ENCODE measurements around the gene ZNF888. TPM values are rescaled to one million over a fixed set of nuclear protein-coding genes. Genes with fewer than 3 reads are reported as not detected.
A peak's percentile ranks its signal among the peaks of the same experiment; 100 is the strongest.

Gene ZNF888
- total and polyA plus RNA-seq, 9 of the 15 experiments (the other 6 are each of a cell fraction or from before 2014, with no cell fraction given) = 1.6 to 13.3 (median 9.9) TPM

DNA sequence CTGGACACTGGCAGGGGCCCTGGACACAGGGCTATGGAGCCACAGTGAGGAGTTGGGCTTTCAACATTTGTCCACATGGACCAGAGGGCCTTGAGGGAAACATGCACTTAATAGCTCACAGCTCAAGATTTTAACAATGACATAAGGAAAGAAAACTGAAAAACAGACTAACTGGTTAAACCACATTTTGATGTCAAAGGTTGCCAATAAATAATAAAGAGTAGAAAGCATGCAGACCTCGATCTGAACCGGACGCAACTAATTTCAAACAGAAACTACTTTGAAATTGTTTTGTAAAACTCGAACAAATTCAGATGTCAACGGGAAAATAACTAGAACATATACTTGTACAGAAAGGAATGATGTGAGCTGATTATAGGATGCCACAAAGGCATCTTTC is 15.5 kb upstream of the ZNF888 start:
- Histone ChIP-seq H3K9ac (ENCODE audit: insufficient read depth in 1 of 2, low read depth in 2 of 2, low read length in 2 of 2) (peak overlapping the region in 1 of 2 experiments; percentile 34; a peak in 1 of 4 replicates), H3K9me3 (replicated peaks; ENCODE audit: control insufficient read depth, insufficient read depth, low read depth, low read length) (peaks cover 2% of the 10 kb centered on the region; the same call in 1 of the 2 replicates), H3K9me1 (ENCODE audit: control insufficient read depth, insufficient read depth, low read length) (no peaks in the 10 kb centered on the region), H3K27ac (ENCODE audit: extremely low read depth, low read depth, low read length) (no peak overlapping the region), H2AFZ (ENCODE audit: low read depth, low read length) (no peak overlapping the region), H3K4me3 (no peak overlapping the region), H4K20me1 (replicated peaks; ENCODE audit: control insufficient read depth, insufficient read depth, low read length) (no peaks in the 10 kb centered on the region), H3K27me3 (ENCODE audit: control insufficient read depth in 2 of 2, insufficient read depth in 2 of 2, low read length in 2 of 2) (no peaks in the 10 kb centered on the region), H3K4me1 (replicated peaks in 1 of 2; ENCODE audit: control insufficient read depth in 2 of 2, insufficient read depth in 2 of 2, low read length in 2 of 2) (peaks cover 40 to 52% of the 10 kb centered on the region in 2 experiments), H3K79me2 (ENCODE audit: control insufficient read depth, insufficient read depth, low read length) (peaks cover 82% of the 10 kb centered on the region), H3K4me2 (ENCODE audit: insufficient read depth, low read length) (peak overlapping the region; percentile 24; the same call in 1 of the 2 replicates), H3K36me3 (ENCODE audit: control insufficient read depth, insufficient read depth, low read length) (peaks cover 35% of the 10 kb centered on the region; the same call in 2 of the 3 replicates)
- CTCF ChIA-PET (ENCODE audit: low intra/inter-chr PET ratio) = no interaction called here
- BruUV-seq (replicated peaks) = no TSS peak
- no peak for FAIRE-seq
- DNase-seq (ENCODE audit: extremely low read depth in 1 of 4, low spot score in 3 of 4) = no peak
- no peak for ATAC-seq
- intact Hi-C loops (cut with micrococcal nuclease) = loop anchor here (5.0 kb wide), 1 partner anchor 41 kb away; the partner anchor contains the start of gene ZNF320
- 64% methylated on average over 5 of the region's 5 CpGs for WGBS (ENCODE audit: insufficient coverage, low coverage, missing lambda C conversion rate)
- POLR2A ChIA-PET = interaction anchor here (0.8 kb wide), 1 partner anchor 1003 kb away, joined by 3 read pairs; no protein-coding TSS in a partner anchor
- in situ Hi-C loops (cut with MboI) = no loop called here
- TF ChIP-seq, protein P1, sequence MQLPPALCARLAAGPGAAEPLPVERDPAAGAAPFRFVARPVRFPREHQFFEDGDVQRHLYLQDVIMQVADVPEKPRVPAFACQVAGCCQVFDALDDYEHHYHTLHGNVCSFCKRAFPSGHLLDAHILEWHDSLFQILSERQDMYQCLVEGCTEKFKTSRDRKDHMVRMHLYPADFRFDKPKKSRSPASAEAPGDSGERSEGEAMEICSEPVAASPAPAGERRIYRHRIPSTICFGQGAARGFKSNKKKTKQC (CRISPR knock-in tag; IDR thresholded peaks at IDR 0.05) = no peak
- TF ChIP-seq HCFC1 (IDR thresholded peaks at IDR 0.05; ENCODE audit: low read depth, low read length) (no peak), NFE2L1 (tag; IDR thresholded peaks at IDR 0.05; ENCODE audit: borderline replicate concordance, low read depth) (no peak), TAF9B (IDR thresholded peaks at IDR 0.05; ENCODE audit: partially characterized antibody) (no peak), FOXJ3 (CRISPR knock-in tag; IDR thresholded peaks at IDR 0.05) (no peak), FUS (optimal IDR thresholded peaks at IDR 0.05; ENCODE audit: low read depth, low read length) (no peak), MED1 (CRISPR knock-in tag; IDR thresholded peaks at IDR 0.05; ENCODE audit: borderline replicate concordance) (no peak), CHCHD3 (CRISPR knock-in tag; IDR thresholded peaks at IDR 0.05) (no peak), HLTF (IDR thresholded peaks at IDR 0.05) (no peak), HDAC3 (IDR thresholded peaks at IDR 0.05; ENCODE audit: borderline replicate concordance, partially characterized antibody) (no peak), ZNF124 (CRISPR knock-in tag; IDR thresholded peaks at IDR 0.05) (no peak)
- TF ChIP-seq, protein P2, sequence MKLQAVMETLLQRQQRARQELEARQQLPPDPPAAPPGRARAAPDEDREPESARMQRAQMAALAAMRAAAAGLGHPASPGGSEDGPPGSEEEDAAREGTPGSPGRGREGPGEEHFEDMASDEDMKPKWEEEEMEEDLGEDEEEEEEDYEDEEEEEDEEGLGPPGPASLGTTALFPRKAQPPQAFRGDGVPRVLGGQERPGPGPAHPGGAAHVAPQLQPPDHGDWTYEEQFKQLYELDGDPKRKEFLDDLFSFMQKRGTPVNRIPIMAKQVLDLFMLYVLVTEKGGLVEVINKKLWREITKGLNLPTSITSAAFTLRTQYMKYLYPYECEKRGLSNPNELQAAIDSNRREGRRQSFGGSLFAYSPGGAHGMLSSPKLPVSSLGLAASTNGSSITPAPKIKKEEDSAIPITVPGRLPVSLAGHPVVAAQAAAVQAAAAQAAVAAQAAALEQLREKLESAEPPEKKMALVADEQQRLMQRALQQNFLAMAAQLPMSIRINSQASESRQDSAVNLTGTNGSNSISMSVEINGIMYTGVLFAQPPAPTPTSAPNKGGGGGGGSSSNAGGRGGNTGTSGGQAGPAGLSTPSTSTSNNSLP (IDR thresholded peaks at IDR 0.05; ENCODE audit: borderline replicate concordance, low read depth, low read length) = no peak
- TF ChIP-seq, protein P3, sequence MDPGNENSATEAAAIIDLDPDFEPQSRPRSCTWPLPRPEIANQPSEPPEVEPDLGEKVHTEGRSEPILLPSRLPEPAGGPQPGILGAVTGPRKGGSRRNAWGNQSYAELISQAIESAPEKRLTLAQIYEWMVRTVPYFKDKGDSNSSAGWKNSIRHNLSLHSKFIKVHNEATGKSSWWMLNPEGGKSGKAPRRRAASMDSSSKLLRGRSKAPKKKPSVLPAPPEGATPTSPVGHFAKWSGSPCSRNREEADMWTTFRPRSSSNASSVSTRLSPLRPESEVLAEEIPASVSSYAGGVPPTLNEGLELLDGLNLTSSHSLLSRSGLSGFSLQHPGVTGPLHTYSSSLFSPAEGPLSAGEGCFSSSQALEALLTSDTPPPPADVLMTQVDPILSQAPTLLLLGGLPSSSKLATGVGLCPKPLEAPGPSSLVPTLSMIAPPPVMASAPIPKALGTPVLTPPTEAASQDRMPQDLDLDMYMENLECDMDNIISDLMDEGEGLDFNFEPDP (CRISPR knock-in tag; IDR thresholded peaks at IDR 0.05) = no peak
- TF ChIP-seq, protein P4, sequence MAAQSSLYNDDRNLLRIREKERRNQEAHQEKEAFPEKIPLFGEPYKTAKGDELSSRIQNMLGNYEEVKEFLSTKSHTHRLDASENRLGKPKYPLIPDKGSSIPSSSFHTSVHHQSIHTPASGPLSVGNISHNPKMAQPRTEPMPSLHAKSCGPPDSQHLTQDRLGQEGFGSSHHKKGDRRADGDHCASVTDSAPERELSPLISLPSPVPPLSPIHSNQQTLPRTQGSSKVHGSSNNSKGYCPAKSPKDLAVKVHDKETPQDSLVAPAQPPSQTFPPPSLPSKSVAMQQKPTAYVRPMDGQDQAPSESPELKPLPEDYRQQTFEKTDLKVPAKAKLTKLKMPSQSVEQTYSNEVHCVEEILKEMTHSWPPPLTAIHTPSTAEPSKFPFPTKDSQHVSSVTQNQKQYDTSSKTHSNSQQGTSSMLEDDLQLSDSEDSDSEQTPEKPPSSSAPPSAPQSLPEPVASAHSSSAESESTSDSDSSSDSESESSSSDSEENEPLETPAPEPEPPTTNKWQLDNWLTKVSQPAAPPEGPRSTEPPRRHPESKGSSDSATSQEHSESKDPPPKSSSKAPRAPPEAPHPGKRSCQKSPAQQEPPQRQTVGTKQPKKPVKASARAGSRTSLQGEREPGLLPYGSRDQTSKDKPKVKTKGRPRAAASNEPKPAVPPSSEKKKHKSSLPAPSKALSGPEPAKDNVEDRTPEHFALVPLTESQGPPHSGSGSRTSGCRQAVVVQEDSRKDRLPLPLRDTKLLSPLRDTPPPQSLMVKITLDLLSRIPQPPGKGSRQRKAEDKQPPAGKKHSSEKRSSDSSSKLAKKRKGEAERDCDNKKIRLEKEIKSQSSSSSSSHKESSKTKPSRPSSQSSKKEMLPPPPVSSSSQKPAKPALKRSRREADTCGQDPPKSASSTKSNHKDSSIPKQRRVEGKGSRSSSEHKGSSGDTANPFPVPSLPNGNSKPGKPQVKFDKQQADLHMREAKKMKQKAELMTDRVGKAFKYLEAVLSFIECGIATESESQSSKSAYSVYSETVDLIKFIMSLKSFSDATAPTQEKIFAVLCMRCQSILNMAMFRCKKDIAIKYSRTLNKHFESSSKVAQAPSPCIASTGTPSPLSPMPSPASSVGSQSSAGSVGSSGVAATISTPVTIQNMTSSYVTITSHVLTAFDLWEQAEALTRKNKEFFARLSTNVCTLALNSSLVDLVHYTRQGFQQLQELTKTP (IDR thresholded peaks at IDR 0.05; ENCODE audit: low read depth in 1 of 2, partially characterized antibody in 2 of 2) = no peak
